GM19397 (cell line): Measurements from ENCODE around the gene PPP2R5C.

Experiments
- ATAC-seq: cut with Tn5 transposase; IDR thresholded peaks from one replicate; pipeline ENCODE4 v1.9.1; 2021; ENCODE audit warnings: mild to moderate bottlenecking, moderate library complexity; ENCODE audit not compliant: unreplicated experiment

PPP2R5C gene

GRCh38 chr14:101909371-101910096, 148.0 kb downstream of the PPP2R5C start:
- ATAC-seq: no peak

GRCh38 chr14:101912841-101913240, 151.3 kb downstream of the PPP2R5C start:
- no peak for ATAC-seq

- ATAC-seq: no peak
Measured at GRCh38 chr14:101914083-101914482, 152.6 kb downstream of the PPP2R5C start.

- ATAC-seq: no peak
Measured at GRCh38 chr14:101915871-101916815, 154.6 kb downstream of the PPP2R5C start.

- no peak for ATAC-seq
Measured at GRCh38 chr14:101916816-101917412, 155.4 kb downstream of the PPP2R5C start.

GRCh38 chr14:101917413-101918017, 156.0 kb downstream of the PPP2R5C start:
- ATAC-seq: no peak

- ATAC-seq: no peak
Measured at GRCh38 chr14:101918065-101918989, 156.8 kb downstream of the PPP2R5C start.

GRCh38 chr14:101920271-101920670, 158.8 kb downstream of the PPP2R5C start:
- no peak for ATAC-seq

- ATAC-seq: no peak
Measured at GRCh38 chr14:101922866-101923265, 161.4 kb downstream of the PPP2R5C start.

GRCh38 chr14:101925152-101925551, 163.6 kb downstream of the PPP2R5C start:
- no peak for ATAC-seq

GRCh38 chr14:101926085-101926484, 164.6 kb downstream of the PPP2R5C start:
- no peak for ATAC-seq

- ATAC-seq: no peak
Measured at GRCh38 chr14:101926620-101927019, 165.1 kb downstream of the PPP2R5C start.

GRCh38 chr14:101927859-101928258, 166.3 kb downstream of the PPP2R5C start:
- ATAC-seq: no peak

- no peak for ATAC-seq
Measured at GRCh38 chr14:101928415-101928841, 166.9 kb downstream of the PPP2R5C start.

GRCh38 chr14:101929096-101929495, 167.6 kb downstream of the PPP2R5C start:
- ATAC-seq: no peak

GRCh38 chr14:101929946-101930345, 168.4 kb downstream of the PPP2R5C start:
- no peak for ATAC-seq

GRCh38 chr14:101932673-101933072, 171.2 kb downstream of the PPP2R5C start:
- ATAC-seq: no peak

GRCh38 chr14:101933209-101933608, 171.7 kb downstream of the PPP2R5C start:
- no peak for ATAC-seq

GRCh38 chr14:101934601-101935150, 173.2 kb downstream of the PPP2R5C start:
- ATAC-seq: no peak
